Ovary (tissue), 3 donors: ENCODE data around the gene CYP4F22.

ENCODE experiments used
- CTCF ChIP-seq, 3 donors: fragments of 450-650 bp in 2 of 3; fragments of 200-600 bp in 1 of 3; IDR thresholded peaks; one replicate each; pipeline versions ENCODE4 v1.5.1 to v1.8.0; 2016 to 2022; ENCODE audit warnings: antibody characterized with exemption in 3 of 3, mild to moderate bottlenecking in 1 of 3
- EP300 ChIP-seq: sonication (generic); formaldehyde crosslinking; IDR thresholded peaks from one replicate; pipeline ENCODE4 v1.6.1; 2017; ENCODE audit warnings: antibody characterized with exemption
- POLR2A ChIP-seq: fragments of 450-650 bp; IDR thresholded peaks from one replicate; pipeline ENCODE4 v1.6.1; 2017; ENCODE audit warnings: antibody characterized with exemption, mild to moderate bottlenecking, moderate library complexity
- donor health status: DM: no; HTN: no; CAD: no.

GRCh38 chr19:15576526-15577156 is 68.3 kb downstream of the CYP4F22 start:
- TF ChIP-seq CTCF (IDR thresholded peaks at IDR 0.05) (no peak), POLR2A (no peak), EP300 (no peak)
